Measurements from ENCODE around the gene PEX5L.

Gene PEX5L

DNA sequence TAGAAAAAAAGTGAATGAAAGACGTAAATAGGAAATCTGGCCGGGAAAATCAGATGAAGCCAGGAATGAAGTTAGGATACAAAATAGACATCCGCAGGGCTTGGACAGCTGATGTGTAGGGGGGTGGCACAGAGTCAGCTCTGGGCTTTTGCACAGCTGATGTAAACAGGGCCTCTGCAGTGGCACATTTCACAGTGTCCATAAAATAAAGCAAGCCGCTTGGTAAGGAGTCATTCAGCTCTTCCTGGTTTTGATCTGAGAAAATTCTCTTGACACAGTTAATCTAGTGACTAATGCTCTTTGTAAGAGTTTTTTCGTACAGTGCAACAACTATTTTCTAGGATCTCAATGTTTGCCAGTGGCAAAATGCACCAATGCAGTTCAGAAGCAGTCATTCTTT lies 230.6 kb downstream of the PEX5L start:
- Histone ChIP-seq H3K79me2 (ENCODE audit: insufficient read depth, low read length) (no peaks in the 10 kb centered on the region), H3K27me3 (ENCODE audit: low read length) (no peaks in the 10 kb centered on the region), H3K9me2 (replicated peaks; ENCODE audit: insufficient read depth, low read length) (no peaks in the 10 kb centered on the region), H3K4me2 (ENCODE audit: low read depth, low read length, poor library complexity, severe bottlenecking) (no peak overlapping the region), H3K4me3 (ENCODE audit: insufficient read depth, low read length, poor library complexity, severe bottlenecking) (no peak overlapping the region), H3F3A (ENCODE audit: insufficient read depth) (no peaks in the 10 kb centered on the region), H3K9me3 (ENCODE audit: insufficient read depth, low read length) (no peaks in the 10 kb centered on the region), H3K36me3 (ENCODE audit: low read length) (no peaks in the 10 kb centered on the region), H2AFZ (ENCODE audit: low read depth, low read length, severe bottlenecking) (no peak overlapping the region), H4K20me1 (ENCODE audit: low read depth, low read length) (no peaks in the 10 kb centered on the region), H3K9ac (ENCODE audit: low read length) (no peak overlapping the region), H3K27ac (ENCODE audit: low read depth, low read length) (no peak overlapping the region)
- TF ChIP-seq, protein P1, sequence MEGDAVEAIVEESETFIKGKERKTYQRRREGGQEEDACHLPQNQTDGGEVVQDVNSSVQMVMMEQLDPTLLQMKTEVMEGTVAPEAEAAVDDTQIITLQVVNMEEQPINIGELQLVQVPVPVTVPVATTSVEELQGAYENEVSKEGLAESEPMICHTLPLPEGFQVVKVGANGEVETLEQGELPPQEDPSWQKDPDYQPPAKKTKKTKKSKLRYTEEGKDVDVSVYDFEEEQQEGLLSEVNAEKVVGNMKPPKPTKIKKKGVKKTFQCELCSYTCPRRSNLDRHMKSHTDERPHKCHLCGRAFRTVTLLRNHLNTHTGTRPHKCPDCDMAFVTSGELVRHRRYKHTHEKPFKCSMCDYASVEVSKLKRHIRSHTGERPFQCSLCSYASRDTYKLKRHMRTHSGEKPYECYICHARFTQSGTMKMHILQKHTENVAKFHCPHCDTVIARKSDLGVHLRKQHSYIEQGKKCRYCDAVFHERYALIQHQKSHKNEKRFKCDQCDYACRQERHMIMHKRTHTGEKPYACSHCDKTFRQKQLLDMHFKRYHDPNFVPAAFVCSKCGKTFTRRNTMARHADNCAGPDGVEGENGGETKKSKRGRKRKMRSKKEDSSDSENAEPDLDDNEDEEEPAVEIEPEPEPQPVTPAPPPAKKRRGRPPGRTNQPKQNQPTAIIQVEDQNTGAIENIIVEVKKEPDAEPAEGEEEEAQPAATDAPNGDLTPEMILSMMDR (IDR thresholded peaks at IDR 0.05; ENCODE audit: insufficient read depth, low read length, poor library complexity, severe bottlenecking), result no peak
- TF ChIP-seq EZH2phosphoT487 (conservative IDR thresholded peaks at IDR 0.05; ENCODE audit: low read length), result no peak

GRCh38 chr3:179801856-179802255 lies 234.9 kb downstream of the PEX5L start:
- Histone ChIP-seq H3K9ac (ENCODE audit: low read length) (no peak overlapping the region), H2AFZ (ENCODE audit: low read depth, low read length, severe bottlenecking) (no peak overlapping the region), H4K20me1 (ENCODE audit: low read depth, low read length) (no peaks in the 10 kb centered on the region), H3K79me2 (ENCODE audit: insufficient read depth, low read length) (no peaks in the 10 kb centered on the region), H3K4me2 (ENCODE audit: low read depth, low read length, poor library complexity, severe bottlenecking) (no peak overlapping the region), H3K27ac (ENCODE audit: low read depth, low read length) (no peak overlapping the region), H3K9me3 (ENCODE audit: insufficient read depth, low read length) (no peaks in the 10 kb centered on the region), H3K9me2 (replicated peaks; ENCODE audit: insufficient read depth, low read length) (no peaks in the 10 kb centered on the region), H3F3A (ENCODE audit: insufficient read depth) (no peaks in the 10 kb centered on the region), H3K27me3 (ENCODE audit: low read length) (no peaks in the 10 kb centered on the region), H3K36me3 (ENCODE audit: low read length) (no peaks in the 10 kb centered on the region), H3K4me3 (ENCODE audit: insufficient read depth, low read length, poor library complexity, severe bottlenecking) (no peak overlapping the region)
- TF ChIP-seq, protein P1 (IDR thresholded peaks at IDR 0.05; ENCODE audit: insufficient read depth, low read length, poor library complexity, severe bottlenecking), result no peak
- TF ChIP-seq EZH2phosphoT487 (conservative IDR thresholded peaks at IDR 0.05; ENCODE audit: low read length), result no peak

DNA sequence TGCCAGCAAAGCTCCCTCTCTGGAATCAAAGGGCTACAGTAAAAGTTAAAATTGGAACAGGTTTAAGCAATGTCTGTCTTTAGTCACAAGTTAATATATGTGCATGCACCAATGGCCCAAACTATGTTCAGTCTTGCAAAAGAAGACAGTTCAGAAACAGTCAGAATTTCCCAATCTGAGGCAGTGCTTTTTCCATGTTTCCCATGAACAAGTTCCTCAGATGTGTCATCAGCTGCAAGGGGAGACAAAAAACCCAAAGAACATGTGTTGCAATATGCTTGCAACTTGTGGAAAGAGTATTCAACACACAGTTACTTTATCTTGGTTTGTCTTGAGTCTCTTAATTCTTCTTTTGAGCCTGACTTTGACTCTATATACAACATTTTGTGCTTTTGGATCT lies 235.5 kb downstream of the PEX5L start:
- H2AFZ ChIP-seq (ENCODE audit: low read depth, low read length, severe bottlenecking), result no peak overlapping the region
- H3K4me3 ChIP-seq (ENCODE audit: insufficient read depth, low read length, poor library complexity, severe bottlenecking), result no peak overlapping the region
- no peaks in the 10 kb centered on the region for H3K36me3 ChIP-seq (ENCODE audit: low read length)
- H3K9me2 ChIP-seq (replicated peaks; ENCODE audit: insufficient read depth, low read length), result no peaks in the 10 kb centered on the region
- no peak overlapping the region for H3K27ac ChIP-seq (ENCODE audit: low read depth, low read length)
- no peak overlapping the region for H3K9ac ChIP-seq (ENCODE audit: low read length)
- no peaks in the 10 kb centered on the region for H4K20me1 ChIP-seq (ENCODE audit: low read depth, low read length)
- no peaks in the 10 kb centered on the region for H3K27me3 ChIP-seq (ENCODE audit: low read length)
- H3F3A ChIP-seq (ENCODE audit: insufficient read depth), result no peaks in the 10 kb centered on the region
- TF ChIP-seq EZH2phosphoT487 (conservative IDR thresholded peaks at IDR 0.05; ENCODE audit: low read length), result no peak
- TF ChIP-seq, protein P1 (IDR thresholded peaks at IDR 0.05; ENCODE audit: insufficient read depth, low read length, poor library complexity, severe bottlenecking), result no peak
- H3K4me2 ChIP-seq (ENCODE audit: low read depth, low read length, poor library complexity, severe bottlenecking), result no peak overlapping the region
- H3K79me2 ChIP-seq (ENCODE audit: insufficient read depth, low read length), result no peaks in the 10 kb centered on the region
- H3K9me3 ChIP-seq (ENCODE audit: insufficient read depth, low read length), result no peaks in the 10 kb centered on the region
